Right cardiac atrium (tissue), 5 donors: ENCODE results near the gene OR5L2. TPM values are rescaled to one million over a fixed set of nuclear protein-coding genes. Genes with fewer than 3 reads are reported as not detected.

Experiments used
- ATAC-seq, 2 donors: fragments of 200-7000 bp; cut with Tn5 transposase; one replicate each; pipeline versions ENCODE4 v1.8.0 to v1.9.1; 2020; ENCODE audit warnings: moderate library complexity in 2 of 2, mild to moderate bottlenecking in 1 of 2
- DNase-seq, 3 donors: peaks; one replicate each; pipeline ENCODE4 v3.0.0-alpha.2; 2020
- H3K27ac ChIP-seq: one replicate; pipeline ENCODE4 v1.5.1; 2013; ENCODE audit warnings: mild to moderate bottlenecking, low read length, control low read depth, moderate library complexity
- H3K27me3 ChIP-seq: one replicate; pipeline ENCODE4 v1.6.1; 2013; ENCODE audit not compliant: control insufficient read depth, insufficient read depth
- H3K4me1 ChIP-seq: one replicate; pipeline ENCODE4 v1.6.1; 2013; ENCODE audit warnings: low read length; ENCODE audit not compliant: control insufficient read depth, insufficient read depth
- H3K4me3 ChIP-seq: one replicate; pipeline ENCODE4 v1.5.1; 2013; ENCODE audit warnings: low read length, control low read depth
- H3K9me3 ChIP-seq: one replicate; pipeline ENCODE4 v1.6.1; 2013; ENCODE audit warnings: low read length; ENCODE audit not compliant: control insufficient read depth
- WGBS: extraction: QIAGEN DNeasy Blood & Tissue Kit; methylation state at CpG from one replicate; pipeline ENCODE4 v1.1.7; 2013; 5-methylcytosine and 5-hydroxymethylcytosine counted together
- intact Hi-C, 4 donors: fragments of 100-400 bp; cut with DNase I; formaldehyde crosslinking; loops; one replicate each; pipeline versions ENCODE4 v1.11.0 to v1.14.0; 2022 to 2023
- long read RNA-seq, 4 donors: library from polyadenylated mRNA; unstranded; transcript quantifications; one replicate each; pipeline ENCODE4 v2.0.0, GENCODE V29; 2020 to 2021
- polyA plus RNA-seq: library from polyadenylated mRNA; stranded (reverse); fragments of 200-250 nt; gene quantifications from one replicate; pipeline ENCODE4 v1.2.3, GENCODE V29; 2013
- total RNA-seq, 4 donors: library from RNA; stranded (reverse); fragmentation: NEBNext Ultra II Directional; extraction: Animal tissue kit (Norgen Biotek cat#: 25700); gene quantifications; one replicate each; pipeline ENCODE4 v1.2.1, GENCODE V29; 2021
- donor health status: healthy with polysubstance abuse.
- donor health status: DM: no; HTN: yes; CAD: no.
- donor health status: DM: no; HTN: no; CAD: no.
- donor health status: DM: no; HTN: yes; CAD: no; lungs with severe emphysema.
- donor health status: DM: yes; HTN: yes; CAD: no.

Gene OR5L2
- total RNA-seq (not detected), polyA plus RNA-seq (not detected)
- long read RNA-seq, donor 1 = 0 reads
- long read RNA-seq, donor 2 = 0 reads
- long read RNA-seq, donor 3 = 0 reads
- long read RNA-seq, donor 4 = 0 reads

GRCh38 chr11:55826919-55827318, at the start of gene OR5L2:
OR5L2 (plus strand) TSS chr11:55827219; CDS start chr11:55827219, 0 bp downstream.
- DNase-seq = no peak
- intact Hi-C loops = no loop called here
- Histone ChIP-seq H3K27me3 (no peaks in the 10 kb centered on the region), H3K4me3 (no peak within 1 kb of the TSS), H3K27ac (no peak within 1 kb of the TSS), H3K9me3 (no peaks in the 10 kb centered on the region), H3K4me1 (no peaks in the 10 kb centered on the region)
- ATAC-seq = no peak

GRCh38 chr11:55791606-55792005, 35.4 kb upstream of the OR5L2 start:
- Histone ChIP-seq H3K27me3 (no peaks in the 10 kb centered on the region), H3K4me3 (no peak overlapping the region), H3K27ac (no peak overlapping the region), H3K4me1 (no peaks in the 10 kb centered on the region), H3K9me3 (no peaks in the 10 kb centered on the region)
- no peak for ATAC-seq
- intact Hi-C loops = no loop called here
- no peak for DNase-seq
- 79% methylated on average over 1 of the region's 1 CpG for WGBS

GRCh38 chr11:55793321-55793720, 33.7 kb upstream of the OR5L2 start:
- Histone ChIP-seq H3K9me3 (no peaks in the 10 kb centered on the region), H3K4me3 (no peak overlapping the region), H3K27me3 (no peaks in the 10 kb centered on the region), H3K27ac (no peak overlapping the region), H3K4me1 (no peaks in the 10 kb centered on the region)
- WGBS = 36% methylated on average over 2 of the region's 2 CpGs
- intact Hi-C loops = no loop called here
- DNase-seq (no peak), ATAC-seq (no peak)

- no peaks in the 10 kb centered on the region for H3K27me3 ChIP-seq
- ATAC-seq (no peak), DNase-seq (no peak)
- no peaks in the 10 kb centered on the region for H3K9me3 ChIP-seq
- H3K4me3 ChIP-seq = no peak within 1 kb of the TSS
- H3K4me1 ChIP-seq = no peaks in the 10 kb centered on the region
- H3K27ac ChIP-seq = no peak within 1 kb of the TSS
- intact Hi-C loops = no loop called here
Measured at GRCh38 chr11:55795256-55795655, 31.8 kb upstream of the OR5L2 start, which contains the start of gene OR5D14. OR5D14 (plus strand) TSS chr11:55795556; CDS start chr11:55795556, 0 bp downstream.

- intact Hi-C loops = no loop called here
- no peak overlapping the region for H3K27ac ChIP-seq
- no peaks in the 10 kb centered on the region for H3K27me3 ChIP-seq
- DNase-seq (no peak), ATAC-seq (no peak)
- no peaks in the 10 kb centered on the region for H3K9me3 ChIP-seq
- no peak overlapping the region for H3K4me3 ChIP-seq
- no peaks in the 10 kb centered on the region for H3K4me1 ChIP-seq
- 86% methylated on average over 1 of the region's 1 CpG for WGBS
Measured at GRCh38 chr11:55806248-55806647, 20.8 kb upstream of the OR5L2 start.

GRCh38 chr11:55811067-55811466, 16.0 kb upstream of the OR5L2 start, which contains the start of gene OR5L1:
OR5L1 (plus strand) TSS chr11:55811367; CDS start chr11:55811467, 100 bp downstream.
- intact Hi-C loops = no loop called here
- Histone ChIP-seq H3K27me3 (no peaks in the 10 kb centered on the region), H3K27ac (no peak within 1 kb of the TSS), H3K4me1 (no peaks in the 10 kb centered on the region), H3K9me3 (no peaks in the 10 kb centered on the region), H3K4me3 (no peak within 1 kb of the TSS)
- ATAC-seq = no peak
- 92% methylated on average over 1 of the region's 1 CpG for WGBS
- DNase-seq = no peak

GRCh38 chr11:55819330-55819729, 7.7 kb upstream of the OR5L2 start, which contains the start of gene OR5D18:
OR5D18 (plus strand) TSS chr11:55819630; CDS start chr11:55819630, 0 bp downstream.
- no peak within 1 kb of the TSS for H3K4me3 ChIP-seq
- DNase-seq = no peak
- no peak for ATAC-seq
- intact Hi-C loops = no loop called here
- no peaks in the 10 kb centered on the region for H3K9me3 ChIP-seq
- H3K4me1 ChIP-seq = no peaks in the 10 kb centered on the region
- no peaks in the 10 kb centered on the region for H3K27me3 ChIP-seq
- H3K27ac ChIP-seq = no peak within 1 kb of the TSS
- WGBS = 80% methylated on average over 5 of the region's 5 CpGs

- H3K4me3 ChIP-seq = no peak within 1 kb of the TSS
- intact Hi-C loops = no loop called here
- DNase-seq = no peak
- WGBS = 29% methylated on average over 3 of the region's 3 CpGs
- H3K27ac ChIP-seq = no peak within 1 kb of the TSS
- no peak for ATAC-seq
- no peaks in the 10 kb centered on the region for H3K9me3 ChIP-seq
- H3K27me3 ChIP-seq = no peaks in the 10 kb centered on the region
- no peaks in the 10 kb centered on the region for H3K4me1 ChIP-seq
Measured at GRCh38 chr11:55838452-55838851, 11.4 kb downstream of the OR5L2 start, which contains the start of gene OR5D16. OR5D16 (plus strand) TSS chr11:55838752; CDS start chr11:55838752, 0 bp downstream.

- no peak for DNase-seq
- no peaks in the 10 kb centered on the region for H3K9me3 ChIP-seq
- H3K27me3 ChIP-seq = no peaks in the 10 kb centered on the region
- intact Hi-C loops = no loop called here
- no peak overlapping the region for H3K27ac ChIP-seq
- 35% methylated on average over 2 of the region's 2 CpGs for WGBS
- no peaks in the 10 kb centered on the region for H3K4me1 ChIP-seq
- ATAC-seq = no peak
- no peak overlapping the region for H3K4me3 ChIP-seq
Measured at GRCh38 chr11:55847453-55847852, 20.4 kb downstream of the OR5L2 start.

- Histone ChIP-seq H3K4me1 (no peaks in the 10 kb centered on the region), H3K9me3 (no peaks in the 10 kb centered on the region), H3K27ac (no peak overlapping the region), H3K4me3 (no peak overlapping the region), H3K27me3 (no peaks in the 10 kb centered on the region)
- DNase-seq = no peak
- ATAC-seq = no peak
- intact Hi-C loops = no loop called here
Measured at GRCh38 chr11:55849037-55849436, 22.0 kb downstream of the OR5L2 start.

GRCh38 chr11:55852141-55852540, 25.1 kb downstream of the OR5L2 start:
- H3K27me3 ChIP-seq = no peaks in the 10 kb centered on the region
- ATAC-seq (no peak), DNase-seq (no peak)
- intact Hi-C loops = no loop called here
- H3K27ac ChIP-seq = no peak overlapping the region
- no peaks in the 10 kb centered on the region for H3K9me3 ChIP-seq
- H3K4me3 ChIP-seq = no peak overlapping the region
- no peaks in the 10 kb centered on the region for H3K4me1 ChIP-seq
- WGBS = 74% methylated on average over 1 of the region's 1 CpG

- Histone ChIP-seq H3K27me3 (no peaks in the 10 kb centered on the region), H3K4me1 (no peaks in the 10 kb centered on the region), H3K27ac (no peak overlapping the region), H3K9me3 (no peaks in the 10 kb centered on the region), H3K4me3 (no peak overlapping the region)
- DNase-seq = no peak
- no peak for ATAC-seq
- intact Hi-C loops = no loop called here
- 13% methylated on average over 1 of the region's 1 CpG for WGBS
Measured at GRCh38 chr11:55854704-55855103, 27.7 kb downstream of the OR5L2 start.
